Sciatic nerve (tissue), 2 donors: ENCODE data around the gene NUP37. TPM values are rescaled to one million over a fixed set of nuclear protein-coding genes. Genes with fewer than 3 reads are reported as not detected.
"Not testable (repeated sequence)": the region's sequence is repeated elsewhere in the genome, so short reads cannot be mapped to it uniquely, and the experiment has no call there.

ENCODE experiments used
- ATAC-seq: fragments of 200-7000 bp; cut with Tn5 transposase; one replicate; pipeline ENCODE4 v1.9.1; 2020; ENCODE audit warnings: mild to moderate bottlenecking, moderate library complexity
- DNase-seq: peaks from one replicate; pipeline ENCODE4 v3.0.0-alpha.2; 2020; ENCODE audit warnings: low spot score
- intact Hi-C: fragments of 100-400 bp; cut with DNase I; formaldehyde crosslinking; loops from one replicate; pipeline ENCODE4 v1.14.2; 2022
- total RNA-seq: library from RNA; stranded (reverse); fragmentation: NEBNext Ultra II Directional; extraction: Animal tissue kit (Norgen Biotek cat#: 25700); gene quantifications from one replicate; pipeline ENCODE4 v1.2.1, GENCODE V29; 2021
- donor health status: DM: no; HTN: no; CAD: no.
- donor health status: DM: no; HTN: no; CAD: no.

NUP37 gene
- total RNA-seq, 1 donor from 2014 or later = 18.9 TPM

GRCh38 chr12:102096855-102097254, 23.1 kb downstream of the NUP37 start:
- DNase-seq = no peak
- ATAC-seq = no peak
- intact Hi-C loops = no loop called here

GRCh38 chr12:102095677-102096263, 24.1 kb downstream of the NUP37 start:
- intact Hi-C loops = no loop called here
- ATAC-seq = peak; percentile 55

GRCh38 chr12:102093319-102093718, 26.6 kb downstream of the NUP37 start:
- intact Hi-C loops = no loop called here
- DNase-seq (no peak), ATAC-seq (no peak)

More at GRCh38 chr12:102095677-102096263, 24.1 kb downstream of the NUP37 start:
- no peak for DNase-seq

DNA sequence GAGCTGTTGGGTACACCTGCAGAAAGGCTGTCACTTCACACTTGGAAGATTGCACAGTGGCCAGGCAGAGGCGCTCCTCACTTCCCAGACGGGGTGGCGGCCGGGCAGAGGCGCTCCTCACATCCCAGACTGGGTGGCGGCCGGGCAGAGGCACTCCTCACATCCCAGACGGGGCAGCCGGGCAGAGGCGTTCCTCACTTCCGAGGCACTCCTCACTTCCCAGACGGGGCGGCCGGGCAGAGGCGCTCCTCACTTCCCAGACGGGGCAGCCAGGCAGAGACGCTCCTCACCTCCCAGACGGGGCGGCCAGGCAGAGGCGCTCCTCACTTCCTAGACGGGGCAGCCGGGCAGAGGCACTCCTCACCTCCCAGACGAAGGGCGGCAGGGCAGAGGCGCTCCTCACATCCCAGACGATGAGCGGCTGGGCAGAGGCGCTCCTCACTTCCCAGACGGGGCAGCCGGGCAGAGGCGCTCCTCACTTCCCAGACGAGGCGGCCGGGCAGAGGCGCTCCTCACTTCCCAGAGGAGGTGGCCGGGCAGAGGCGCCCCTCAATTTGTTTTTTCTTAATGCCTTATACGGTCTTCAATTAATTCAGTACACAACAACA, 30.6 kb downstream of the NUP37 start:
- ATAC-seq, DNase-seq, intact Hi-C loops: not testable (repeated sequence)

DNA sequence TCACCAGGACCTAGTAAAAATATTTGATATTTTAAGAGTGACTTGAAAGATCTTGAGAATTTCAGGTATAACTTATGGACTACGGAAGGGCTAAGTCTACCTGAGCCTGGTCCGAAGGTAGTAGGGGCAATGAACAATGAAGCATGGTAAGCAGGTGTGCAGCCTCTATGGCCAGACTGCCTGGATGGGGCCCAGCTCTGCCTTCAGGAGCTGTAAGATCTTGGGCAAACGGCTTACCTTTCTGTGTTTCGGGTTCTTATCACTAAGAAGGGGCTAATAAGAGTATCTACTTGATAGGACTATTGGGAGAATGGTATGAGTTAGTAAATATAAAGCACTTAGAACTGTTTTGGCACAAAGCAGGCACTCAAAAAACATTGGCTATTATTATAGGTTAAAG, 39.1 kb downstream of the NUP37 start:
- ATAC-seq = no peak
- intact Hi-C loops = no loop called here
- DNase-seq = no peak

GRCh38 chr12:102072092-102072491, 47.8 kb downstream of the NUP37 start:
- ATAC-seq, intact Hi-C loops, DNase-seq: not testable (repeated sequence)

- ATAC-seq (no peak), DNase-seq (no peak)
- intact Hi-C loops = no loop called here
Measured at GRCh38 chr12:102069707-102070106, 50.2 kb downstream of the NUP37 start.

GRCh38 chr12:102067574-102068258, 52.2 kb downstream of the NUP37 start:
- no peak for DNase-seq
- intact Hi-C loops = no loop called here
- peak; percentile 36 for ATAC-seq

DNA sequence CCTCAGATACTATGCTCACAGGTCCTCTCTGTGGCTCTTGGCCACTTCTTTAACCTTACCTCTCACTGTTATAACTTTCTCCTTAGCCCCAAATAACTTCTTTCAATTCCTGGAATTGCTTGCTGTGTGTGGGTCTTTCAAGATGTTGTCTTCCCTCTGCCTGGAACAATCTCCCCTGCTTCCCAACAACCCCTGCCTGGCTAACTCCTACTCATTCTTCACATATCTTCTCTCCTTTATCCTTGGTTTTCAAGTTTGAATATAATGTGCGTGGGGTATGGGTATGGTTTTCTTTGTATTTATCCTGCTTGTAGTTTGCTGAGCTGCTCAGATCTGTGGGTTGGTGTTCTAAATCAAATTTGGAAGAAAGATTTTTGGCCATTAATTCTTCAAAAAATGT, 55.4 kb downstream of the NUP37 start:
- DNase-seq = no peak
- no peak for ATAC-seq
- intact Hi-C loops = no loop called here

- intact Hi-C loops = no loop called here
- ATAC-seq = no peak
Measured at GRCh38 chr12:102063069-102063468, 56.8 kb downstream of the NUP37 start.

DNA sequence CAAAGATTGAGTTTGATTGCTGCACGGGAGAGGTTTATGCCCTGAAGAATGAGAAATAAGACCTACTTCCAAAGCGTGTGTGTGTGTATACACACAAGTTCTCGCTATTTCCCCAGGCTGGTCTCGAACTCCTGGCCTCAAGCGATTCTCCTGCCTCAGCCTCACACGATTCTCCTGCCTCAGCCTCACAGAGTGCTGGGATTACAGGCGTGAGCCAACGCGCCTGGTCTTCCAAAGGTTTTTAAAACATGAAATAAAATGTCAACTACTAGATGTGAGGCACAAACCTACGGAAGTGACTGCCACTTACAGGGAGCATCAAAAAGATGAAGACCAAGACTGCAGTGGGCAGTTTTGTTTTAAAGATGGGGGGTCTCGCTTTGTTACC, 57.5 kb downstream of the NUP37 start:
- ATAC-seq (no peak), DNase-seq (no peak)
- intact Hi-C loops = no loop called here

More at GRCh38 chr12:102063069-102063468, 56.8 kb downstream of the NUP37 start:
- no peak for DNase-seq

GRCh38 chr12:102061560-102062418, 58.1 kb downstream of the NUP37 start, which contains the start of gene WASHC3:
TSS of gene WASHC3 (minus strand) at chr12:102061991. CDS start at chr12:102061962, 29 bp downstream.
- intact Hi-C loops = no loop called here
- ATAC-seq (peak; percentile 100), DNase-seq (peak; percentile 98)

DNA sequence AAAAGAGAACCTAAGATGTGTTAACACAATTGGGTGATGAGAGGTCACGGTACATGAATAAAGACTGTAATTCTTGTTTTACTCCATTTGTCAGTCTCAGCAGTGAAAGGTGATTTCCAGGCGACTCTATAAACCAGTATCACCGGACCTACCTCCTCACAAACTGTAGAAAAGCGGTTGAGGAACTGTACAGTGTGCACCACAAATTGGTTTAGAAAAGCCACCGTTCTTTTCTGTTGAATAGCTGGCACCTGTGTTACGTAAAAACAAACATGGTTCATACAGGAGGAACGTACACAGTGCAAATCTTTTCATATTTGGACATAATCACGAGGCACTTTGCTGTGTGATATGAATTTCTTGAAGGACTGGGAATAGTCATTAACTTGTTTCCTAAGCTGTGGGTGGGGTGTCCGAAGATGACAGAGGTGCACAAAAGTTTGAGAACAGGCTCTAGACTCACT, 58.8 kb downstream of the NUP37 start:
- intact Hi-C loops = no loop called here
- DNase-seq (no peak), ATAC-seq (peak; percentile 41)

GRCh38 chr12:102059343-102059742, 60.6 kb downstream of the NUP37 start:
- DNase-seq (no peak), ATAC-seq (no peak)
- intact Hi-C loops = no loop called here

DNA sequence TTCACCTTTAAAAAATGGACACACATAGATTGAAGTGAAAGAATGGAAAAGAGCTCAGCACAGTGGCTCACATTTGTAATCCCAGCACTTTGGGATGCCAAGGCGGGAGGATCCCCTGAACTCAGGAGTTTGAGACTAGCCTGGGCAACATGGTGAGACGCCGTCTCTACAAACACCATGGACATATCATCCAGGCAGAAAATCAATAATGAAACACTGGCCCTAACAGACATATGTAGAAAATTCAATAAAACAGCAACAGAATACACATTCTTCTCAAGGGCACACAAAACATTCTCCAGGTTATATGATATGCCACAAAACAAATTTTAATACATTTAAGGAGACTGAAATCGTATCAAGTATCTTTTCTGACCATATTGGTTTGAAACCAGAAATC, 65.6 kb downstream of the NUP37 start:
- DNase-seq (no peak), ATAC-seq (no peak)
- intact Hi-C loops = loop anchor here (5.0 kb wide), 1 partner anchor 467 kb away; no protein-coding TSS in a partner anchor

DNA sequence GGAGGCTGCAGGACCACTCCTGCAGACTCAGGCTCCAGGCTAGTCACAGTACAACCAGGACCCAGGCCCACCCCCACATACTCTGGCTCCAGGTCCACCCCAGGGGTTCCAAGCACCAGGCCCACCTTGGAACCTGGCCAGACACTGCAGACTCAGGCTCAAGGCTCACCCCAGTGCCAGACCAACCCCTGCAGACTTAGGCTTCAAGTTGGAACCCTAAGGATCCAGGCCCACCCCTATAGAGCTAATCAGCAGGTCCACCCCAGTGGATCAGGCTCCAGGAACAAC, 66.9 kb downstream of the NUP37 start:
- peak; percentile 13 for ATAC-seq
- intact Hi-C loops = loop anchor here (5.0 kb wide), 1 partner anchor 466 kb away; no protein-coding TSS in a partner anchor
- no peak for DNase-seq

GRCh38 chr12:102052192-102053061, 67.5 kb downstream of the NUP37 start:
- ATAC-seq = peak; percentile 28
- intact Hi-C loops = loop anchor here (5.0 kb wide), 1 partner anchor 465 kb away; no protein-coding TSS in a partner anchor

DNA sequence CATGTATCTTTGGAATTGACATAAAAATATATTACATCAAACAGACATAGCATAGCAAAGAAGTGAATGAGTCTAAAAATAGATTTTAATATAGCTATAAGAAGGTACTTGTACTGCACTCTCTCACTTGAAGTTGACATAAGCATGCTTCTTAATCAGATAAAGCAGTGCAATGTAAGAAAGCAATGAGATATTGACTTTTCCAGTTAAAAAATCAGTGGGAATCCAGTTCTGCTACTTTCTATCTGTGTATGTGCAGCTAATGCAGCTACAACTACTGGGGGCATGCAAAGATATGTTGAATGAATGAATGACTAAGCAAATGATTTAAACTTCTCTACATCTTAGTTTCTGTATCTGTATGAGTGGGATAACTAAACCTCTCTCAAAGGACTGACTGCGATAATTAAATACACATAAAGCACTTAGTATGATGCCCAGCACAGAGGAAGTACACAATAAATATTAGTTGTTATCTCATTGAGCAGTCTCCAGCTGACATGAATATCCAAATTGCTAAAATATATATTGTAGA, 68.4 kb downstream of the NUP37 start:
- ATAC-seq = no peak
- DNase-seq = no peak
- intact Hi-C loops = loop anchor here (5.0 kb wide), 1 partner anchor 464 kb away; no protein-coding TSS in a partner anchor

More at GRCh38 chr12:102052192-102053061, 67.5 kb downstream of the NUP37 start:
- no peak for DNase-seq
